GM21367 (cell line): Measurements from ENCODE around the gene TIRAP.
"Not testable (repeated sequence)": the region's sequence is repeated elsewhere in the genome, so short reads cannot be mapped to it uniquely, and the experiment has no call there.

Source experiments
- ATAC-seq: cut with Tn5 transposase; IDR thresholded peaks from one replicate; pipeline ENCODE4 v1.9.1; 2021; ENCODE audit not compliant: unreplicated experiment

Gene TIRAP, protein sequence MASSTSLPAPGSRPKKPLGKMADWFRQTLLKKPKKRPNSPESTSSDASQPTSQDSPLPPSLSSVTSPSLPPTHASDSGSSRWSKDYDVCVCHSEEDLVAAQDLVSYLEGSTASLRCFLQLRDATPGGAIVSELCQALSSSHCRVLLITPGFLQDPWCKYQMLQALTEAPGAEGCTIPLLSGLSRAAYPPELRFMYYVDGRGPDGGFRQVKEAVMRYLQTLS

DNA sequence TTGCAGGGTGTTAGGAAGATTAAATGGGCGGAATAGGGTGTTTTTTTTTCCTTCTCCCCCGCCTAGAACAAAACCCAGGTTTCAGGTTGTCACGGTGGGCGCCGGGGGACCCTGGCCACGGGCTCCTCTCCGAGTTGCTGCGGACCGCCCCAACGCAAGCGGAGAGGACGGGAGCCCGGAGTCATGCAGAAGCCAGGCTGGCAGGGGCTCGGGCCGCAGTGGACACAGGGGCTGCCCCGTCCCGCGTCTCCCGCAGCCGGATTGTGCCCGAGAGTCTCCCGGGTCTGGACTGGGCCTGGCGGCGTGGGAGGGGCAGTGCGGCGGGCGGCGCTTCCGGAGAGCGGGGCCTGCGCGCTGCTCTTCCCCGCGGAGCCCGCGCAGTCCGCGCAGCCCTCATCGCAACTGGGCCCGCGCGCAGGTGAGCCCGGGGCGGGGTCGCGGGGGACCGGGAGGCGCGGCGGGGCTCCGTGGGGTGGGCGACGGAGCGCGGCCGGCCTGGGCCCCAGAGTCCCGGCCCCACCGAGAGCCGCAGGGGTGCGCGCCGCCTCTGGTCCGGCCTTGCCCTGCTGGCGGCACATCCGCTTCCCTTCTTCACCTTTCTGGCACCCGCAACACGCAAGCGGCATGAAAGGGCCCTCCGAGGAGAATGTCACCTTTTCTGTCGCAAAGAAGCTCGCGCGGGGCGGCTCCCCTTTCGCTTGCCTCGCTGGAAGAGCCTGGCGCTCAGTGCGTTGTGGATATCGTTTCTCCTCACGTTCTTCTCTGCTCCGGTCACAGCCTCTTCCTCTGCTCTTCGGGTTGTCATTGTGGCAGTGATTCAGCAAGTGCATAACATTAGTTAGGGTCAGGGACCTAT lies at the start of gene TIRAP:
Gene TIRAP (plus strand): TSS at position 358 of the 856 bp plus-strand sequence. CDS start 7,802 bp downstream, outside the sequence.
- ATAC-seq, result peak; percentile 54

- ATAC-seq, result no peak
Observed at GRCh38 chr11:126233391-126233790, 49.5 kb upstream of the TIRAP start.

- ATAC-seq, result no peak
Observed at GRCh38 chr11:126246636-126247035, 36.3 kb upstream of the TIRAP start.

DNA sequence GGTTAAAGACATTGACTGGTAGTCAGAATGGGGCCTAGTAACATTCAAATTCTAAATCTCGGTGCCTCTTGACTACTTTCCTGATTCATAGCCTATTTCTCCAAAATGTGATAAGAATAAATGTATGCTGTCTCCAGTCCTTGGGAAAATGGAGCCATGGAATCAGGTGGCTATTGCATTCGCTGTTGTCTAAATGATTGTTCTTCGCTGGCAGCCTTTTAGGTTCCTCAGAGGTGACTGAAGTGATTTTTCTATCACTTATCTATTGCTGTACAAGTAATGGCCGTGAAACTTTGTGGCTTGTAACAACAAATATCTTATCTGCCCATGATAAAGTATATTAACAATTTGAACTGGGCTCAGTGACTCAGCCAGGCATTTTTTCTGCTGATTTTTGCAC lies 29.6 kb upstream of the TIRAP start:
- no peak for ATAC-seq

GRCh38 chr11:126254819-126255218 lies 28.1 kb upstream of the TIRAP start:
- ATAC-seq, result no peak

- ATAC-seq, result not testable (repeated sequence)
Observed at GRCh38 chr11:126255507-126255906, 27.4 kb upstream of the TIRAP start.

DNA sequence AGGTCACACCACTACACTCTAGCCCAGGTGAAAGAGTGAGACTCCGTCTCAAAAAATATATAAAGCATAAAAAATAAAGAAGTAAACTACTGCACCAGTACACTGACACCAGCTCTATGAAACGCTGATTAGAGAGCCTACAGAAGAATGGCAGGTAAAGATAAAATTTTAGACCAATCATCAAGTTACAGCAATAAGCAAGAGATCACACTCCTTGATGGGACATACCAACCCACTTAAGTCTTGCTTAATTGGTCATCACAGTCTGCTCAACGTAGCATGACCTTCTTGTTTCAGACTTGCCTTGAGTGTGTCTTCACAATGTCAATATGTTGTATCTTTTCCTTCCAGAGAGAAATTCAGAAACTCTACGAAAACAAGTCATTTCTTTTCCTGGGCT lies 26.7 kb upstream of the TIRAP start:
- no peak for ATAC-seq

GRCh38 chr11:126257144-126257543 lies 25.7 kb upstream of the TIRAP start:
- ATAC-seq, result no peak

GRCh38 chr11:126257764-126258163 lies 25.1 kb upstream of the TIRAP start:
- no peak for ATAC-seq

GRCh38 chr11:126262216-126262615 lies 20.7 kb upstream of the TIRAP start:
- ATAC-seq, result no peak

GRCh38 chr11:126263489-126263888 lies 19.4 kb upstream of the TIRAP start:
- no peak for ATAC-seq

DNA sequence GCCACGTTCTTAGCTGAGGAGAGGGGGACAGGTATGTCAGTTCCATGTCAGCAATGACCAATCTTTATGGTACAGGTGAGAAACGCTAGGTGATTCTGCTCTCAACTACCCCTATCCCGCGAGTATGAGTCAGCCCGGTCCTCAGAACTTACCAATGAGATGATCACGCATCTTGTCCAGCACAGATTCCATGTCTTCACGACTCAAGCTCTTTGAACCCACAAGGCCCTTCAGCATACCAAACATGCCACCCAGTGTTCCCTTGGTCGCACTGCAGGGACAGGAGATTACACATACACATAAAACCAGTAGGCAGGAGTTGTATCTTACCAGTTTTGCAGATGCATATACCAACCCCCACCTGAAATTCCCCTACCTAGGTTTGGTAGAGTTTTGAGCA lies 17.1 kb upstream of the TIRAP start:
- no peak for ATAC-seq

- ATAC-seq, result no peak
Observed at GRCh38 chr11:126267650-126268049, 15.2 kb upstream of the TIRAP start.

GRCh38 chr11:126268361-126268707 lies 14.6 kb upstream of the TIRAP start:
- ATAC-seq, result no peak

- peak; percentile 97 for ATAC-seq
Observed at GRCh38 chr11:126268708-126269579, 13.9 kb upstream of the TIRAP start, which contains the start of the genes FOXRED1 and SRPRA. Gene FOXRED1, plus strand, starts transcription at chr11:126269154. Its CDS starts 53 bp downstream, at chr11:126269207. Gene SRPRA, minus strand, starts transcription at chr11:126268895. Its CDS starts 91 bp downstream, at chr11:126268804.

DNA sequence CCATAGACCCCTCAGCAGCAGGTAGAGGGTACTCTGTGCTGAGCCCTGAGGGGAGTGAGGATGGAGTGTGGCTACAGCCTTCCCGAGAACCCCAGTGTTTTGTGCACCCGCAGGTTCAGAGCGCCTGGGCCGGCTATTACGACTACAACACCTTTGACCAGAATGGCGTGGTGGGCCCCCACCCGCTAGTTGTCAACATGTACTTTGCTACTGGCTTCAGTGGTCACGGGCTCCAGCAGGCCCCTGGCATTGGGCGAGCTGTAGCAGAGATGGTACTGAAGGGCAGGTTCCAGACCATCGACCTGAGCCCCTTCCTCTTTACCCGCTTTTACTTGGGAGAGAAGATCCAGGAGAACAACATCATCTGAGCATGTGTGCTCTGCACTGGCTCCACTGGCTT lies 5.6 kb upstream of the TIRAP start:
- no peak for ATAC-seq

GRCh38 chr11:126277780-126278179 lies 5.1 kb upstream of the TIRAP start:
- ATAC-seq, result no peak

GRCh38 chr11:126279191-126279590 lies 3.7 kb upstream of the TIRAP start:
- ATAC-seq, result no peak

- ATAC-seq, result no peak
Observed at GRCh38 chr11:126280595-126280994, 2.3 kb upstream of the TIRAP start.

DNA sequence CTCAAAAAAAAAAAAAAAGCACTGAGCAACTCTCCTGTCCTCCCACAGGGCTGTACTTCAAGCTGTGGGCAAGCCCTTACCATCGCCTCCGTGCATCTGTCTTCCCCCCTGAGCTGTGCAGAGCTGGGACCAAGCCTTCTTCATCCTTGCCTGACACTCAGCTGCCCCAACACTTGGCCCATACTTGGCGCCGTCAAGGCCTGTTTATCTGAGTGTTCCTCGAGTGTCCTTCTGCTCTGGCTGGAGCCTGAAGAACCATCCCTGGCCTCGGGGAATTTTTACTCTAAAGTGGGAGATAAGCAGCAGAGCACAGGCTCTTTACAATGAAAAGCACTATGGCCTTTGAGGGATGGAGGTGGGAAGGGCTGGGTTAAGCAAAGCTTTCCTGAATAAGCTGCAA lies 1.6 kb upstream of the TIRAP start:
- ATAC-seq, result no peak

DNA sequence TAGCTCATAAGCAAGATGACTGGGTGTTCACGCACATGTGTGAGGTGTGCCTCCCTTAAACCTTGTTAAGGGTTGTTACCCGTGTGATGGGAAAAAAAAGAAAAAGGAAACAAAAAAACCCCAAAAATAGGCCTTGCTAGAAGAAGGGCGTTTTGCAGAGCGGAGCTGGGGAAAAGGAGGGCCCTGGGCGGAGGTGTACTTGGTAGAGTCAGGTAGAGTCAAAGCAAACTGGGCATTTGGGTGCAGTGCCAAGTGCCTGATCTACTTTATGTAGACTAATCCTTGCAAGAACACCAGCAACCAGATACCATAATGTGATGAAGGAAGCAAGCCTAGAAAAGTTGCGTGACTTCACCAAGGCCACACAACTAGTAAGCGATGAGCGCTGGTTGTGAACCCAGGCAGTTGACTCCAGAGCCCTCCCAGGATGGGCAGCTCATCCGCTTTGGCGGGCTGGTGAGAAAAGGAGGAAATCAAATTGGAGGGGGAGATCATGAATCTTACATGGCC lies 1.2 kb upstream of the TIRAP start:
- ATAC-seq, result no peak
